HEK293 (cell line): ENCODE results near the gene TTL.

Experiments used
- BCL6B ChIP-seq: fragments of 450-650 bp; formaldehyde crosslinking; IDR thresholded peaks from 2 replicates; pipeline ENCODE4 v1.5.1; 2017; ENCODE audit warnings: missing biosample characterization, missing genetic modification characterization
- CTCF ChIP-seq: fragments of 450-650 bp; formaldehyde crosslinking; IDR thresholded peaks from 2 replicates; pipeline ENCODE4 v1.5.1; 2016; ENCODE audit warnings: missing biosample characterization, missing genetic modification characterization
- EGR2 ChIP-seq: fragments of 450-650 bp; formaldehyde crosslinking; IDR thresholded peaks from 2 replicates; pipeline ENCODE4 v1.5.1; 2016; ENCODE audit warnings: low read depth, missing biosample characterization, missing genetic modification characterization
- KLF16 ChIP-seq: fragments of 450-650 bp; formaldehyde crosslinking; IDR thresholded peaks from 2 replicates; pipeline ENCODE4 v1.5.1; 2017; ENCODE audit warnings: missing biosample characterization, missing genetic modification characterization
- YY2 ChIP-seq: fragments of 450-650 bp; formaldehyde crosslinking; IDR thresholded peaks from 2 replicates; pipeline ENCODE4 v1.5.1; 2016; ENCODE audit warnings: missing biosample characterization, missing genetic modification characterization
- ZNF140 ChIP-seq: fragments of 450-650 bp; formaldehyde crosslinking; IDR thresholded peaks from 2 replicates; pipeline ENCODE4 v1.5.1; 2016; ENCODE audit warnings: missing biosample characterization, missing genetic modification characterization
- ZNF18 ChIP-seq: fragments of 450-650 bp; formaldehyde crosslinking; IDR thresholded peaks from 2 replicates; pipeline ENCODE4 v1.5.1; 2016; ENCODE audit warnings: missing biosample characterization, missing genetic modification characterization
- ZNF184 ChIP-seq: fragments of 450-650 bp; IDR thresholded peaks from 2 replicates; pipeline ENCODE4 v1.5.1; 2018; ENCODE audit warnings: missing biosample characterization, mild to moderate bottlenecking, missing genetic modification characterization
- ZNF302 ChIP-seq: fragments of 450-650 bp; formaldehyde crosslinking; IDR thresholded peaks from 2 replicates; pipeline ENCODE4 v1.5.1; 2016; ENCODE audit warnings: missing biosample characterization, missing genetic modification characterization, low read depth
- ZNF335 ChIP-seq: fragments of 450-650 bp; formaldehyde crosslinking; conservative IDR thresholded peaks from 2 replicates; pipeline ENCODE4 v1.5.1; 2016; ENCODE audit warnings: missing biosample characterization, missing genetic modification characterization
- ZNF558 ChIP-seq: fragments of 450-650 bp; formaldehyde crosslinking; IDR thresholded peaks from 2 replicates; pipeline ENCODE4 v1.5.1; 2016; ENCODE audit warnings: missing biosample characterization, missing genetic modification characterization
- ZNF768 ChIP-seq: fragments of 450-650 bp; formaldehyde crosslinking; IDR thresholded peaks from 2 replicates; pipeline ENCODE4 v1.5.1; 2018; ENCODE audit warnings: missing biosample characterization, mild to moderate bottlenecking, missing genetic modification characterization
- TF ChIP-seq, protein P1 (sequence below): fragments of 450-650 bp; formaldehyde crosslinking; IDR thresholded peaks from 2 replicates; pipeline ENCODE4 v1.5.1; 2016; ENCODE audit warnings: missing biosample characterization, missing genetic modification characterization

DNA sequence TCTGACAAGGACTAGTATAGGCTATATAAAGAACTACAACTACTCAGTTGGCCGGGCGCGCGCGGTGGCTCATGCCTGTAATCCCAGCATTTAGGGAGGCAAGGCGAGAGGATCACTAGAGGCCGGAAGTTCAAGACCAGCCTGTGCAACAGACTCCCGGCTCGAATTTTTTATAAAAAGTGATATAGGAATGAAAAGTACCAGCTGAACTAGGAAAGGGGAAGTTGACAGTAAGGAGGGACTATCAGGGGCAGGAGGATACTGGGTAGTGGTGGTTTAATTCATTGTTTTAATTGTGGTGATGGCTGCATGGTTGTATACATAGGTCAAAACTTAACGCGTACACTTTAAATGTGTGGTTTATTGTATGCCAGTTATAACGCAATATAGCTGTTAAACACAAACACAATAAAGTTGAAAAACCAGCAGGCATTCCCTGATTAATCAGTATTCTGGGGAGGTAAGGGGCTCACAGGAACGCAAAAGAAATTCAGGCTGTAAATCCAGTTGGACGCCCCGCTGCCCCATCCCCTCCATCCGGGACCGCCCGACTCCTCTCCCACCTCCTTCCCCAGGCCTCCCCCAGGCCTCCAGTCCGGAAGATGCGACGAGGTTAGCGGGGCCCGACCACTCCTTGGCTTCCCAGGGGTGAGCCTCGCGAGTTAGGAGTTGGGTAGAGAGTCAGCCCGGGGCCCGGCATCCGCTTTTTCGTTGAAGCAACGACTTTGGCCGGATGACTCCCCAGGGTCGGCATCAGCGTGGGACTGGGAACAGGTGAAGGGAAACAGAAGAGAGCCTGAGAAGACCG is 59.6 kb downstream of the TTL start:
- TF ChIP-seq KLF16 (tag by site-specific recombination): no peak
- TF ChIP-seq ZNF18 (tag by site-specific recombination): no peak
- TF ChIP-seq YY2 (tag by site-specific recombination): no peak
- no peak for TF ChIP-seq ZNF768 (tag by site-specific recombination)
- TF ChIP-seq ZNF140 (tag by site-specific recombination): no peak
- no peak for TF ChIP-seq CTCF (tag by site-specific recombination)
- TF ChIP-seq, protein P1, sequence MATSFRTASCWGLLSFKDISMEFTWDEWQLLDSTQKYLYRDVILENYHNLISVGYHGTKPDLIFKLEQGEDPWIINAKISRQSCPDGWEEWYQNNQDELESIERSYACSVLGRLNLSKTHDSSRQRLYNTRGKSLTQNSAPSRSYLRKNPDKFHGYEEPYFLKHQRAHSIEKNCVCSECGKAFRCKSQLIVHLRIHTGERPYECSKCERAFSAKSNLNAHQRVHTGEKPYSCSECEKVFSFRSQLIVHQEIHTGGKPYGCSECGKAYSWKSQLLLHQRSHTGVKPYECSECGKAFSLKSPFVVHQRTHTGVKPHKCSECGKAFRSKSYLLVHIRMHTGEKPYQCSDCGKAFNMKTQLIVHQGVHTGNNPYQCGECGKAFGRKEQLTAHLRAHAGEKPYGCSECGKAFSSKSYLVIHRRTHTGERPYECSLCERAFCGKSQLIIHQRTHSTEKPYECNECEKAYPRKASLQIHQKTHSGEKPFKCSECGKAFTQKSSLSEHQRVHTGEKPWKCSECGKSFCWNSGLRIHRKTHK (tag by site-specific recombination): no peak
- TF ChIP-seq ZNF335: no peak; the same call in 1 of the 2 replicates
- TF ChIP-seq BCL6B (tag by site-specific recombination): no peak
- no peak for TF ChIP-seq ZNF184 (tag by site-specific recombination)
- TF ChIP-seq EGR2 (tag by site-specific recombination): peak; percentile 17
- TF ChIP-seq ZNF302 (tag by site-specific recombination): no peak
- TF ChIP-seq ZNF558 (tag by site-specific recombination): no peak
